CD4-positive, alpha-beta T cell treated with Interleukin-21 for 1 hour (primary cell): ENCODE results near the gene KLHL29.

Source experiments
- DNase-seq: peaks from one replicate; pipeline ENCODE4 v3.0.0-alpha.2; 2020

KLHL29 gene

GRCh38 chr2:23518481-23519333 lies 133.7 kb downstream of the KLHL29 start:
- no peak for DNase-seq

DNA sequence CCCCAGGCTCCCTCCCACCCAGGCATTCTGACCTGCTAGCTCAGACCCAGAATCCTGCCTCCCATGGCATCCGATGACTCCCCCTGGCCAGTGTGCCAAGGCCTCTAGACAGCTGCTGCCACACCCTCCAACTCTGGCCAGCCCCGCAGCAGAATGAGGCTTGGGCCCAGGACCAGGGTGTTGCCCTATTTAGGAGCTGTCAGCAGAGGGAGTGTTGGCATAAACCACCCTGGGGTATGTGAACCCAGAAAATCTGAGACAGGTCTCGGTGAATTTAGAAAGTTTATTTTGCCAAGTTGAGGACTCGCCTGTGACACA lies 134.3 kb downstream of the KLHL29 start:
- no peak for DNase-seq

DNA sequence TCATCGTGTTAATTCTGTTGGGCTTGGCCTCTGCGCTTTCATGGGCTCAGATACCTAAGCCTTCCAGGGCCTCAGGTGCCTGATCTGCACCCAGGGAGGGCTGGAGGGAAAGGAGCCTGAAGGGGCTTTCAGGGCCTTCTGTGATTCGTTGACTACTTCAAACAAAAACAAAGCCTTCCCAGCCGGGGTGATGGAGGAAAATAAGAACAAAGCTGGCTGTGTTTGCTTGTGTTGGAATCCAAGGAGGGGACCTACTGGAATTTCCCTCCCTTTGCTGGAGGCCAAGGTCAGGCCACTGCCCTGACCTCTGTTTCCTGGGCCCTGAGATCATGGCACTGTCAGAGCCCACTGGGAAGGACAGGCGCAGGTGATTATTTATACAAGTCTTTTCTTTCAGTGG lies 135.3 kb downstream of the KLHL29 start:
- no peak for DNase-seq

DNA sequence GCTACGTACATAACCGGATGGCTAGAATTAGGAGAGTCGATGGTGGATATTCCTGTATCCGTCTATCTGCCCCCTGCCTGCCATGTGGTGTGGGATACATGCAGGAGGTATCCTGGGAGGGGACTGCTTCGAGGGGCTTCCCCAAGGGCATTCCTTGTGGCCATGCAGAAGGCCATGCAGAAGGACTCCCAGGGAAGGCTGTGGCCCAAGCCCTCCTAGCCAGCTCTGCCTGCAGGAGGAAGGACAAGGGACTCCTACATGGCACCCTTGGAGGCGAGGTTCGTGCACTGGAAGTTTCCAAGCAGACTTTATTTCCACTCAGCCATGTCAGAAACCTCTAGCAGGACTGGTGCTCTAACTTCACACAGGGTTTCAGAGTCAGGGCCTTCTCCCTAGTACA lies 136.1 kb downstream of the KLHL29 start:
- no peak for DNase-seq

DNA sequence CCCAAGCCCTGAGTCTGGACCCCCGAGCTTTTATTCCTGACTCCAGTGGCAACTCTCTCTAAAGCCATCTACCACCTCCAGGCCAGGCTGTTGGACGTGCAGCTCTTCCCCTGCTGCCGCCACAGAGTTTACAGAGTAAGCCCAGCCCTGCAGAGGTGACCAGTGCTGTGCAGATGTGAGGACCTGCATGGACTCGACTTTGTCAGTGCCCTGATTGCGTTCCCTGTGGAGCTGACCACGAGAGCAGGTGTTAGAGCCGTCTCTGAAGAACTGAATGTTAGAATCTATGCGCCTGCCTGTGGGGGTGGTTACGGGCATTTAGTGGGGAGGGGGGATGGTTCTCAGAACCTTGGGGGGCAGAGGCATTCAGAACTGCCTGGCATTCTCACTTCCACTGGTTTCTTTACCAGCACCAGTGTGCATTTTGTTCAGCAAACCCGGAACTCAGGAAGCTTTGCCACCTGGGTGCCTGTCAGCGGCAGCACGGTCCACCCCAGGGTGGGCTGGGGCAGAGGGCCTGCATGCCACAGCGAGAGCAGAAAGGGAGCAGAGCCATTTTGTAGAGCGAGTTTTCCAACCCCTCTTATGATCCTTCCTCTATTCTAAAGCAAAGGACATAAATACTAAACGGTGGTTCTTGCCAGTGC lies 137.9 kb downstream of the KLHL29 start:
- no peak for DNase-seq

DNA sequence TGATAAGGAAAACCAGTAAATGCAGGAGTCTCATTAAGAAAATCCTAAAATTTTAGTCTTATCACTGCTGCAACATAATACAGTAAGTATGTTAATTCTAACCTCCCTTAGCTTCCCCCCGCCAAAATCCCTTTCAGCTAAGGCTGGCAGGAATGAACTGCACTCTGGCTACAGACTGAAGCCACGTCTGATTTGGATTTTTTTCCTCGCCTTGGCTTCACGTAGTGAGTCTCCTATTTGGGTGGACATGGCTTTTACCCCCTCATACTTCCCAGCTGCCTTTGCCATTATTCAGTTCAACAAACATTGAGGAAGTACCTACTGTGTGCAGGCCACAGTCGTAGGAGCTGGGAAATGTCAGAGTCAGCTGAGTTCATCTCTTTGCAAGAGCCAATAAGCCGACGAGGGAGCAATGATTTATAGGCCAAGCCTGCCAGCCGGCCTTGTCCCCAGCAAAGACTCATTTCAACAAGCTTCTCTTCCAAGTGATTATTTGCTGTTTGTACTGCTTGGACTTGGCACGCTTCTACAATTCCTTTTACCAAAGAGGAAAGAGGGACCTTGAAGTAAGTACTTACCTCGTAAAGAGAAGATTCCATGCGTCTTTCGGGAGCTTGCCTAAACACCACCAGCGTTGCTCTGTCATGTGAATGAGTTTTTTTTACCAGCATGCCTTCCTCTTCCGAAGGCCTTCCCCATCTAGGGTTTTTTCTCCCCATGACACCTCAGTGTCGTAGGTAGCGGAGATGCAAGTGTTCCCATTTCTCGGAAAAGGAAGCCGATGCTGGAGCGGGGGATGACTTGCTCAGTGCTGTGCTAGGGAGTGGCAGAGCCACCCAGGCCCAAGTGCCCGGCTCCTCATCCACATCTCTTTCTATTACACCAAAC lies 138.6 kb downstream of the KLHL29 start:
- DNase-seq, result no peak

GRCh38 chr2:23524261-23524706 lies 139.3 kb downstream of the KLHL29 start:
- DNase-seq, result no peak

DNA sequence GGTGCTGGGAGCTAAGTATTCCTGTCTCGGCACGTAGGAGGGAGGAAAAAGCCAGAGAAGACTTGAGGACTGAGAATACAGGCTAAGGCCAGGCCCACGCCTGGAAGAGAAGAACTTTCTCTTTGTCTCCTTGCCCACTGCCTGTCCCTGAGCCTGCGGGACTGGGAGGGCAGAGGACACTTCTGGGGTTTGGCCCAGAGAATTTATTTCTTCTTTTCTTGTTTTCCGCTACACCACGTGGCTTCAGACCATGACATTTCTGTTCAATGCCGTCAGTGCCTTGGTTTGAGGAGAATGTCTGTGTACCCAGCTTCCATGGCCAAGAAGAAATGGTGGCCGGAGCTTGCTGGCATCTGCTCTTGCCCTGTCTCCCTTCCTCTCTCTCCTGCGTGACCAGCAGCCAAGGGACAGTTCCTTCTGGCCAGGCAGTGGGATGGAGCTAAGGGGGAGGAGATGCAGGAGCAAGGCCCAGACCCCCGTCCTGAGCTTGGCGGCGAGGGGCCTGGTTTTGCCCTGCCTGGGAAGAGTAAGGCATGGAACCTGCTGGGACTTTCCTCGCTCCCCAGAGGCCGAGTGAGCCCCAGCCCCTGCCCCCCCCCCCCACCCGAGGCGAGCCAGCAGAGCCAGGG lies 140.3 kb downstream of the KLHL29 start:
- DNase-seq, result no peak

DNA sequence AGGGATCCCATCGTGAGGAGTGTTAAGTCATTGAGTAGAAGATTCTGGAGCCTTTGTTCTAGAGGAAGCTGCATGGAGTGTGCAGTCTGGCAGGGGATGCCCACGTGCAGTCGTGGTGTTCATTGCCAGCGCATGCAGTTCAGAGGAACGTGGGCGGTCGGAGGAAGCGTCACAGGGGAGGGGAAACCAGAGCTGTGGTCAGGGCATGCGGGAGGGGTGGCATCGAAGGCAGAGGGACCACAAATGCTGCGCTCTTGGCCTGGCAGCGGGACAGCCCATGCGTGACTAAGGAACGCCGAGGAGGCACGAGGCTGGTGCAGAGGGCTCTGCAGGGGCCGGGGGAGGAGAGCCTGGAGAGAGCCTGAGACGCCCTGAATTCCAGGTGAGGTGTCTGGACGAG lies 141.1 kb downstream of the KLHL29 start:
- no peak for DNase-seq

GRCh38 chr2:23526835-23527790 lies 142.1 kb downstream of the KLHL29 start:
- DNase-seq, result no peak

- DNase-seq, result no peak
Measured at GRCh38 chr2:23528171-23528570, 143.2 kb downstream of the KLHL29 start.

- no peak for DNase-seq
Measured at GRCh38 chr2:23528690-23529089, 143.7 kb downstream of the KLHL29 start.

- no peak for DNase-seq
Measured at GRCh38 chr2:23529659-23530058, 144.7 kb downstream of the KLHL29 start.

GRCh38 chr2:23530206-23530908 lies 145.4 kb downstream of the KLHL29 start:
- no peak for DNase-seq

DNA sequence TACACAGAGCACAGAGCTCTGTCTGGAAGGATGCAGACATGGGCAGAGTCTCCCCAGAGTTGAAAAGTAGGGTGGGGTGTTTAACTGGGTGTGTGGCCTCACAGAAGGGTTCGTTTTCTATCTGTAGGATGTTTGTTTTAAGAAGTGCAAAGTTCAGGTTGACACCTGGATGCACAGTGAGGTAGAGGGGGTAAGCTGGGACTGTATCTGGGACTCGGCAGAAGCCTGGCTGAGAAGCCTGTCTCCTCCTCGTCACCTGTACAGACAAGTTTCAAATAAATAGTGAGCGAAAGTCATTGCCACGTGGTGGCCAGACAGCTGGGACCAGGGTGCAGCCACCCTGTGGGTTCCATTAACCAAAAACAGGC lies 145.9 kb downstream of the KLHL29 start:
- DNase-seq, result no peak

- no peak for DNase-seq
Measured at GRCh38 chr2:23531280-23531679, 146.3 kb downstream of the KLHL29 start.

DNA sequence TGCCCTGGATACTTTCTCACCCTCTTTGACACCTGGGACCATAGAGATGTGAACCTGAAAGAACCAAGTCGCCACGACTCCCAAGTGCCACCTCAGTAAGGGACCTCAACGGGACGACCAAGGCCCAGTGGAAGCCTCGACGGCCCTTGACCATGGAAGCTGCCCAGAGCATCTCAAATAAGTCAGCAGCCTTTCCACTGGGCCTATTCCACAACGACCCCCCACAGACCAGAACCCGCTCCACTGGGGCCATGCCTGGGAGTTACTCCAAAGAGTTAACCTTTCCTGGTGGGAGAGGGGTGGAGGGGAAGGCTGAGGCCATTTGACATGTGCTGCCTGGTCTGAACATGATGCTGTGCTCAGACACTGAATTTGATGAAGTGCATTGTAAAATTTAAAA lies 146.9 kb downstream of the KLHL29 start:
- no peak for DNase-seq

DNA sequence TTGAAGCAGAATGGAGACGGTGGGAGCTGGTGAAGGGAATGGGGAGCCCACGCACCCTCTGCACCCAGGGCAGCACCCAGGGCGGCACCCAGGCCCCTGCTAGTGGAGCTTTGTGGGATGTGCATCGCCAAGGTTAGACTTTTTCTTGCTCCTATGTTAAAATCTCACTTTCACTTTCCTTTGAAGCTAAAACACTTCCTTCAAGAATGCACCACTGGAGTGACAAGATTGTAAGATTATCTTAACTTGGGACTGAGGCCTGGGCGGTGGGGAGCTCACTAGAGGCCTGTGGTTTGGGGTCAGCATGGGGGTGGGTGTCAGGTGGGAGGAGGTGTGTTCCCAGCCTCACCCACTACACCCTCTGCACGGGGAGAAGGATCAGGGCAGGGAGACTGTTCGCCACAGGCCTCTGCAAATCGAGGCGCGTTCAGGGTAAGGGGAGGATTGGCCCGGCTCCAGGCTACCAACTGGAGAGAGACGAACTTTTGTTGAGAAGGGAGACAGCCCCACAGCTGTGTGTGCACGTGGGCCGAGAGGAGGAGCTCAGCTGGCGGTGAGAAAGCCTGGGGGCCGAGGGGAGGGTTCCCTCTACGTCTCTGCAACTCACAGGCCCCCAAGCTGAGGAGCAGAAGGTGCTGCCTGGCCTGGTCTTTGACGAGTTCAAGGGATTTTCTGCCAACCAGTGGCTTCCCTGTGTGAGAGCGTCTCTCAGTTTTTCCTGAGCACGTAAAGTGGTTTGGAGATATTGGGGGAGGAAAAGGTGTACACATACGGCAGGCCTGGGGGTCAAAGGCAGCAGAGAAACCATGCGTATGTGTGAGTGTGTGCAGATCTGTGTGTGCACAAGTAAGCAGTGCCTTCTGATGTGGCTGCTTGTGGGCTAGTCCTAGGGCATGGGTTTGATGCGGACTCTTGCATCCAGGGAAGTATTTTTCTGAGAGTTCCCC lies 147.7 kb downstream of the KLHL29 start:
- peak; percentile 18 for DNase-seq

DNA sequence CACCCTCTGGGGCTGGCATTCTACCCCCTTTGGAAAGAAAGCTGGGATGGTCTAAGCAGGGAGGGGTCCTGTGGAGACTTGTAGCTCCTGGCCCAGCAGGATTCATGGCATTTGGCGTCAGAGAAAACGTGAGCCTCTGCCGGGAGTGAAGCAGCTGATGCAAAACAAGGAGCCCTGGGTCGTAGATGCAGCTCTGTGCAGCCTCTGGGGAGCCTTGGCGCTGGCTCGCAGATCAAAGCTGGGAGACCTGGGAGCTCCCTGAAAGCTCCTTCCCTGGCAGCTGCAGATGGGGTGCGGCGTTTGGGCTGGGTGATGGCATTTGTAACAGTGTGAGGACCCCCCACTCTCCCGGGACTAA lies 148.3 kb downstream of the KLHL29 start:
- DNase-seq, result no peak

DNA sequence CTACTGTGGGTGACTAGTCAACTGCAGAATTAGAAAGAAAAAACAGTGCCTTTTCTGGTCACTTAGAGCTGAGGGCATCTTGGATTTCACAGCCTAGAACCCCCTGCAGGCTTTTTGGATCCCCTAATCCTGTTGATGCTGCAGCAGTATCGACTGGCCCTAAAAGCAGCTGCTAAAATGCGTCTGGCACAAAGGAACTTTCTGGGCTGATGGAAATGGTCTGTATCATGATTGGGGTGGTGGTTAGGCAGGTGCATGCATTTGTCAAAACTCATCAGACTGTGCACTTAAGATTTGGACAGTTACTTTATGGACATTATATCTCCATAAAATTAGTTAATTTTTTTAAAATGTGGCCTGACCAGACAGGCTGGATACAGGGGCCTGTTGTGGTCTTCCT lies 149.8 kb downstream of the KLHL29 start:
- DNase-seq, result no peak
